Large intestine (tissue), 3 donors: ENCODE results near the gene ANKRD65. TPM values are rescaled to one million over a fixed set of nuclear protein-coding genes. Genes with fewer than 3 reads are reported as not detected.
"Not testable (repeated sequence)": the region's sequence is repeated elsewhere in the genome, so short reads cannot be mapped to it uniquely, and the experiment has no call there.

Source experiments
- DNase-seq, 2 donors: peaks; one replicate each; pipeline versions ENCODE4 v3.0.0 to v3.0.0-alpha.2; 2013
- H3K27ac ChIP-seq: one replicate; pipeline ENCODE4 v1.5.1; 2013; ENCODE audit warnings: low read length
- H3K27me3 ChIP-seq: 2 replicates; pipeline ENCODE4 v1.6.1; 2013; ENCODE audit warnings: low read length; ENCODE audit not compliant: control insufficient read depth, insufficient read depth
- H3K36me3 ChIP-seq: 2 replicates; pipeline ENCODE4 v1.6.1; 2013; ENCODE audit warnings: low read length; ENCODE audit not compliant: control insufficient read depth, insufficient read depth
- H3K4me1 ChIP-seq: one replicate; pipeline ENCODE4 v1.6.1; 2013; ENCODE audit warnings: low read length; ENCODE audit not compliant: control insufficient read depth, insufficient read depth
- H3K4me3 ChIP-seq: one replicate; pipeline ENCODE4 v1.5.1; 2013; ENCODE audit warnings: low read length
- H3K9me3 ChIP-seq: one replicate; pipeline ENCODE4 v1.6.1; 2013; ENCODE audit warnings: mild to moderate bottlenecking, low read depth, low read length, moderate library complexity; ENCODE audit not compliant: control insufficient read depth
- WGBS: methylation state at CpG from one replicate; pipeline ENCODE4 v1.1.5; 2013; ENCODE audit warnings: low lambda C conversion rate; ENCODE audit not compliant: insufficient coverage; 5-methylcytosine and 5-hydroxymethylcytosine counted together
- polyA plus RNA-seq: library from polyadenylated mRNA; unstranded; fragments of 120-200 nt; gene quantifications from one replicate; pipeline ENCODE4 v1.2.1, GENCODE V29; 2013

ANKRD65 gene
- polyA plus RNA-seq, 1 donor: 2.6 TPM

GRCh38 chr1:1370094-1370493 lies 51.0 kb downstream of the ANKRD65 start:
- DNase-seq, H3K27me3 ChIP-seq, H3K4me3 ChIP-seq, H3K27ac ChIP-seq: not testable (repeated sequence)
- WGBS: no CpG with 5 or more reads among the region's 14 CpGs
- H3K36me3 ChIP-seq: peaks cover 15% of the 10 kb centered on the region
- peaks cover 17% of the 10 kb centered on the region for H3K9me3 ChIP-seq
- H3K4me1 ChIP-seq: peaks cover 28% of the 10 kb centered on the region

Other genes starting within 250 kb of the ANKRD65 start
- gene TTLL10, start 247.4 kb downstream of the ANKRD65 start, polyA plus RNA-seq: 0.64 TPM
- gene TNFRSF18, start 214.7 kb downstream of the ANKRD65 start, polyA plus RNA-seq: 0.49 TPM
- 1.1 TPM for gene TNFRSF4, start 207.1 kb downstream of the ANKRD65 start, polyA plus RNA-seq
- 174 TPM for gene SDF4, start 189.3 kb downstream of the ANKRD65 start, polyA plus RNA-seq
- 16.1 TPM for gene B3GALT6, start 189.0 kb downstream of the ANKRD65 start, polyA plus RNA-seq
- 50.5 TPM for gene C1QTNF12, start 174.6 kb downstream of the ANKRD65 start, polyA plus RNA-seq
- 52.9 TPM for gene UBE2J2, start 147.4 kb downstream of the ANKRD65 start, polyA plus RNA-seq
- 18.7 TPM for gene SCNN1D, start 140.8 kb downstream of the ANKRD65 start, polyA plus RNA-seq
- 67.7 TPM for gene ACAP3, start 113.3 kb downstream of the ANKRD65 start, polyA plus RNA-seq
- 14.5 TPM for gene PUSL1, start 112.7 kb downstream of the ANKRD65 start, polyA plus RNA-seq
- 147 TPM for gene INTS11, start 96.6 kb downstream of the ANKRD65 start, polyA plus RNA-seq
- 17.7 TPM for gene CPTP, start 96.5 kb downstream of the ANKRD65 start, polyA plus RNA-seq
- 0.69 TPM for gene TAS1R3, start 90.0 kb downstream of the ANKRD65 start, polyA plus RNA-seq
- 45.4 TPM for gene DVL1, start 71.9 kb downstream of the ANKRD65 start, polyA plus RNA-seq
- 346 TPM for gene MXRA8, start 62.7 kb downstream of the ANKRD65 start, polyA plus RNA-seq
- 88.4 TPM for gene AURKAIP1, start 46.1 kb downstream of the ANKRD65 start, polyA plus RNA-seq
- gene CCNL2, start 21.9 kb downstream of the ANKRD65 start, polyA plus RNA-seq: 285 TPM
- 135 TPM for gene MRPL20, start 14.0 kb downstream of the ANKRD65 start, polyA plus RNA-seq
- 92.3 TPM for gene VWA1, start 14.4 kb upstream of the ANKRD65 start, polyA plus RNA-seq
- 1.0 TPM for gene ATAD3C, start 28.4 kb upstream of the ANKRD65 start, polyA plus RNA-seq
- gene ATAD3B, start 50.5 kb upstream of the ANKRD65 start, polyA plus RNA-seq: 21.8 TPM
- gene ATAD3A, start 90.9 kb upstream of the ANKRD65 start, polyA plus RNA-seq: 20.1 TPM
- gene TMEM240, start 119.3 kb upstream of the ANKRD65 start, polyA plus RNA-seq: 3.9 TPM
- gene SSU72, start 153.6 kb upstream of the ANKRD65 start, polyA plus RNA-seq: 79.4 TPM
- 2.4 TPM for gene FNDC10, start 178.9 kb upstream of the ANKRD65 start, polyA plus RNA-seq
- 49.8 TPM for gene MIB2, start 194.2 kb upstream of the ANKRD65 start, polyA plus RNA-seq
- gene MMP23B, start 210.9 kb upstream of the ANKRD65 start, polyA plus RNA-seq: 10.7 TPM
- gene CDK11B, start 237.7 kb upstream of the ANKRD65 start, polyA plus RNA-seq: 27.2 TPM